WTC11 (cell line): ENCODE data around the gene ZNF492. TPM values are rescaled to one million over a fixed set of nuclear protein-coding genes. Genes with fewer than 3 reads are reported as not detected.

Source experiments
- ATAC-seq: fragments of 200-7000 bp; cut with Tn5 transposase; 2 replicates; pipeline ENCODE4 v1.10.0; 2021; ENCODE audit warnings: mild to moderate bottlenecking, moderate library complexity
- CTCF ChIA-PET: fragments of 300-600 bp; sonication (Branson Sonifier 250); formaldehyde crosslinking; loops from one replicate; lab custom pipeline; 2021; ENCODE audit warnings: antibody characterized with exemption; lab: Charles Lee
- POLR2A ChIA-PET: fragments of 350-600 bp; sonication (Branson Sonifier 250); formaldehyde crosslinking; loops from one replicate; lab custom pipeline; 2021; ENCODE audit warnings: antibody characterized with exemption; lab: Charles Lee
- DNase-seq: peaks from one replicate; pipeline ENCODE4 v3.0.0; 2021; ENCODE audit warnings: low spot score
- H3K27ac Mint-ChIP-seq: 2 replicates; pipeline ENCODE4 v1.8.0; 2021; ENCODE audit warnings: mixed read lengths
- H3K27me3 Mint-ChIP-seq: 2 replicates; pipeline ENCODE4 v1.8.0; 2021; ENCODE audit warnings: low read depth, mild to moderate bottlenecking, moderate library complexity, mixed read lengths
- H3K36me3 Mint-ChIP-seq: 2 replicates; pipeline ENCODE4 v1.8.0; 2021; ENCODE audit warnings: mixed read lengths
- H3K4me1 Mint-ChIP-seq: 2 replicates; pipeline ENCODE4 v1.8.0; 2022; ENCODE audit warnings: mixed read lengths
- H3K4me3 Mint-ChIP-seq: 2 replicates; pipeline ENCODE4 v1.8.0; 2021; ENCODE audit warnings: mild to moderate bottlenecking, moderate library complexity, mixed read lengths
- H3K9me3 Mint-ChIP-seq: 2 replicates; pipeline ENCODE4 v1.8.0; 2021; ENCODE audit warnings: mixed read lengths
- E2F4 ChIP-seq: sonication (generic); formaldehyde crosslinking; IDR thresholded peaks from 2 replicates; pipeline ENCODE4 v1.8.1; 2022; ENCODE audit warnings: low read depth, mild to moderate bottlenecking, moderate library complexity, missing genetic modification reagents, borderline replicate concordance
- GABPB1 ChIP-seq: sonication (generic); formaldehyde crosslinking; IDR thresholded peaks from 2 replicates; pipeline ENCODE4 v1.8.1; 2023; ENCODE audit warnings: mild to moderate bottlenecking, missing genetic modification reagents
- HMGXB4 ChIP-seq: sonication (generic); formaldehyde crosslinking; IDR thresholded peaks from 2 replicates; pipeline ENCODE4 v1.8.1; 2023; ENCODE audit warnings: mild to moderate bottlenecking, moderate library complexity, missing genetic modification reagents
- MXD4 ChIP-seq: fragments of 250-450 bp; sonication (Bioruptor Pico); IDR thresholded peaks from 2 replicates; pipeline ENCODE4 v1.8.0; 2021; ENCODE audit warnings: mild to moderate bottlenecking, moderate library complexity, borderline replicate concordance
- OVOL2 ChIP-seq: fragments of 250-450 bp; sonication (Bioruptor Pico); IDR thresholded peaks from 2 replicates; pipeline ENCODE4 v1.9.0; 2021; ENCODE audit warnings: mild to moderate bottlenecking, borderline replicate concordance
- PREB ChIP-seq: sonication (generic); formaldehyde crosslinking; IDR thresholded peaks from 2 replicates; pipeline ENCODE4 v1.8.1; 2022; ENCODE audit warnings: mild to moderate bottlenecking, missing genetic modification reagents, moderate library complexity, borderline replicate concordance
- SMAD3 ChIP-seq: sonication (generic); formaldehyde crosslinking; IDR thresholded peaks from 2 replicates; pipeline ENCODE4 v1.8.0; 2022; ENCODE audit warnings: missing genetic modification reagents, mild to moderate bottlenecking, borderline replicate concordance
- SOX15 ChIP-seq: fragments of 250-450 bp; sonication (Bioruptor Pico); IDR thresholded peaks from 2 replicates; pipeline ENCODE4 v1.9.0; 2021; ENCODE audit warnings: mild to moderate bottlenecking
- ZNF121 ChIP-seq: sonication (generic); formaldehyde crosslinking; IDR thresholded peaks from 2 replicates; pipeline ENCODE4 v1.8.0; 2023; ENCODE audit warnings: missing genetic modification reagents
- ZNF281 ChIP-seq: sonication (generic); formaldehyde crosslinking; IDR thresholded peaks from 2 replicates; pipeline ENCODE4 v1.8.0; 2023; ENCODE audit warnings: mild to moderate bottlenecking, missing genetic modification reagents
- ZNF532 ChIP-seq: fragments of 250-450 bp; sonication (Bioruptor Pico); IDR thresholded peaks from 2 replicates; pipeline ENCODE4 v1.9.0; 2021; ENCODE audit warnings: mild to moderate bottlenecking, borderline replicate concordance
- ZNF671 ChIP-seq: fragments of 250-450 bp; sonication (Bioruptor Pico); IDR thresholded peaks from 2 replicates; pipeline ENCODE4 v1.8.0; 2021; ENCODE audit warnings: mild to moderate bottlenecking
- total RNA-seq: library from RNA; stranded (reverse); gene quantifications from 3 replicates; pipeline ENCODE4 v1.2.3, GENCODE V29; 2021

The ZNF492 gene
- total RNA-seq, 1 experiment from 2014 or later: 0.17 TPM

- TF ChIP-seq ZNF121 (CRISPR knock-in tag): no peak
- TF ChIP-seq ZNF671 (CRISPR knock-in tag): no peak
- no peak for TF ChIP-seq MXD4 (CRISPR knock-in tag)
Observed at GRCh38 chr19:22603518-22604440, 30.3 kb upstream of the ZNF492 start (continued).

- DNase-seq (no peak), ATAC-seq (no peak)
- Mint-ChIP-seq H3K4me1 (no peaks in the 10 kb centered on the region), H3K27ac (no peak overlapping the region), H3K9me3 (peaks cover 62% of the 10 kb centered on the region), H3K27me3 (peaks cover 12% of the 10 kb centered on the region), H3K4me3 (no peak overlapping the region), H3K36me3 (peaks cover 56% of the 10 kb centered on the region)
- ChIA-PET POLR2A (no interaction called here), CTCF (no interaction called here)
- TF ChIP-seq ZNF281 (CRISPR knock-in tag) (no peak), SMAD3 (CRISPR knock-in tag) (no peak), ZNF532 (CRISPR knock-in tag) (no peak), HMGXB4 (no peak), GABPB1 (CRISPR knock-in tag) (no peak), SOX15 (CRISPR knock-in tag) (no peak), PREB (no peak), OVOL2 (CRISPR knock-in tag) (no peak), E2F4 (CRISPR knock-in tag) (no peak)
Observed at GRCh38 chr19:22604571-22605274, 29.4 kb upstream of the ZNF492 start.
